SK-N-SH (cell line): ENCODE results near the gene TGFB2. TPM values are rescaled to one million over a fixed set of nuclear protein-coding genes. Genes with fewer than 3 reads are reported as not detected.

Source experiments
- CTCF ChIA-PET: fragments of 300-600, 350-600 bp; formaldehyde crosslinking; extraction: SDS; loops from one replicate; lab custom pipeline; 2021; lab: Yijun Ruan, JAX
- POLR2A ChIA-PET: fragments of 350-600 bp; sonication (Branson Sonifier 250); formaldehyde crosslinking; extraction: SDS; loops from one replicate; lab custom pipeline; 2020; ENCODE audit warnings: antibody characterized with exemption, inconsistent platforms; lab: Yijun Ruan, JAX
- DNase-seq: peaks from one replicate; pipeline ENCODE4 v3.0.0; 2012
- H2AFZ ChIP-seq: fragments of 200-600 bp; sonication (generic); 2 replicates; pipeline ENCODE4 v1.8.1; 2016; ENCODE audit warnings: antibody characterized with exemption, mild to moderate bottlenecking, low read depth
- H3F3A ChIP-seq: fragments of 200-600 bp; sonication (generic); replicated peaks from 2 replicates; pipeline ENCODE3; 2016; ENCODE audit warnings: antibody characterized with exemption, mild to moderate bottlenecking; ENCODE audit not compliant: insufficient read depth
- H3K27ac ChIP-seq, 2 experiments: fragments of 200-500 bp in 1 of 2; fragments of 200-600 bp in 1 of 2; sonication (Bioruptor generic) in 1 of 2; sonication (generic), shearing (Covaris generic) in 1 of 2; 2 replicates each; pipeline versions ENCODE4 v1.5.1 to v1.6.1; 2014 to 2016; ENCODE audit warnings: low read depth in 2 of 2, inconsistent platforms in 1 of 2, low read length in 1 of 2, mild to moderate bottlenecking in 1 of 2, mixed read lengths in 1 of 2
- H3K27me3 ChIP-seq: fragments of 200-600 bp; sonication (generic), shearing (Covaris generic); 2 replicates; pipeline ENCODE4 v1.6.1; 2016; ENCODE audit warnings: mixed run types; ENCODE audit not compliant: insufficient read depth
- H3K36me3 ChIP-seq, 2 experiments: fragments of 200-500 bp in 1 of 2; fragments of 200-600 bp in 1 of 2; sonication (Bioruptor generic) in 1 of 2; sonication (generic) in 1 of 2; replicated peaks in 1 of 2; 2 replicates each; pipeline versions ENCODE3 to v1.5.1; 2014 to 2016; ENCODE audit warnings: low read length in 1 of 2, mild to moderate bottlenecking in 1 of 2; ENCODE audit not compliant: insufficient read depth in 2 of 2, control insufficient read depth in 1 of 2
- H3K4me1 ChIP-seq, 2 experiments: fragments of 200-500 bp in 1 of 2; fragments of 200-600 bp in 1 of 2; sonication (Bioruptor generic) in 1 of 2; sonication (generic), shearing (Covaris generic) in 1 of 2; 2 replicates each; pipeline versions ENCODE4 v1.5.1 to v1.6.1; 2014 to 2016; ENCODE audit warnings: low read depth in 1 of 2, low read length in 1 of 2, mixed run types in 1 of 2; ENCODE audit not compliant: insufficient read depth in 2 of 2, control insufficient read depth in 1 of 2
- H3K4me2 ChIP-seq: fragments of 200-600 bp; sonication (generic), shearing (Covaris generic); 2 replicates; pipeline ENCODE4 v1.6.1; 2017; ENCODE audit warnings: mixed run types
- H3K4me3 ChIP-seq, 2 experiments: fragments of 200-500 bp in 1 of 2; fragments of 200-600 bp in 1 of 2; sonication (Bioruptor generic) in 1 of 2; sonication (generic), shearing (Covaris generic) in 1 of 2; 2 replicates each; pipeline versions ENCODE4 v1.5.1 to v1.8.1; 2014 to 2016; ENCODE audit warnings: low read depth in 2 of 2, inconsistent platforms in 1 of 2, low read length in 1 of 2, mild to moderate bottlenecking in 1 of 2, mixed read lengths in 1 of 2, moderate library complexity in 1 of 2
- H3K79me2 ChIP-seq: fragments of 200-600 bp; sonication (generic); 2 replicates; pipeline ENCODE4 v1.8.1; 2017; ENCODE audit warnings: mild to moderate bottlenecking; ENCODE audit not compliant: insufficient read depth
- H3K9ac ChIP-seq: fragments of 200-600 bp; sonication (generic); 2 replicates; pipeline ENCODE4 v1.6.1; 2017; ENCODE audit warnings: mixed run types
- H3K9me2 ChIP-seq: fragments of 200-600 bp; sonication (generic); 2 replicates; pipeline ENCODE4 v1.6.1; 2017; ENCODE audit warnings: mixed run types
- H3K9me3 ChIP-seq: fragments of 200-600 bp; sonication (generic); 2 replicates; pipeline ENCODE4 v1.6.1; 2017; ENCODE audit warnings: mixed run types, mild to moderate bottlenecking, moderate library complexity
- H4K20me1 ChIP-seq: fragments of 200-600 bp; sonication (generic); 2 replicates; pipeline ENCODE4 v1.6.1; 2017; ENCODE audit warnings: mild to moderate bottlenecking, mixed run types; ENCODE audit not compliant: insufficient read depth
- CTCF ChIP-seq: fragments of 200-600 bp; sonication (generic); IDR thresholded peaks from 2 replicates; pipeline ENCODE4 v1.6.1; 2017; ENCODE audit warnings: antibody characterized with exemption, mild to moderate bottlenecking, moderate library complexity
- ELF1 ChIP-seq: IDR thresholded peaks from 2 replicates; pipeline ENCODE4 v1.4.0; 2012
- EZH2phosphoT487 ChIP-seq: fragments of 200-600 bp; sonication (generic); IDR thresholded peaks from 2 replicates; pipeline ENCODE4 v1.6.1; 2017; ENCODE audit warnings: low read depth, mixed run types, mild to moderate bottlenecking, antibody characterized with exemption, moderate library complexity, borderline replicate concordance
- FOSL2 ChIP-seq: IDR thresholded peaks from 2 replicates; pipeline ENCODE4 v1.4.0; 2012; ENCODE audit warnings: low read depth, mild to moderate bottlenecking, moderate library complexity, borderline replicate concordance
- FOXJ3 ChIP-seq: sonication (generic); formaldehyde crosslinking; IDR thresholded peaks from 2 replicates; pipeline ENCODE4 v1.5.1; 2020; ENCODE audit warnings: mild to moderate bottlenecking, missing genetic modification reagents
- FOXM1 ChIP-seq: IDR thresholded peaks from 2 replicates; pipeline ENCODE4 v1.4.0; 2012; ENCODE audit warnings: low read depth, mild to moderate bottlenecking
- GABPA ChIP-seq: IDR thresholded peaks from 2 replicates; pipeline ENCODE4 v1.4.0; 2012; ENCODE audit warnings: low read depth, mild to moderate bottlenecking
- GATA2 ChIP-seq: sonication (generic); formaldehyde crosslinking; IDR thresholded peaks from 2 replicates; pipeline ENCODE4 v1.5.0; 2020; ENCODE audit warnings: mild to moderate bottlenecking, missing genetic modification reagents
- JUND ChIP-seq: IDR thresholded peaks from 2 replicates; pipeline ENCODE4 v1.4.0; 2012
- MAX ChIP-seq: IDR thresholded peaks from 2 replicates; pipeline ENCODE4 v1.4.0; 2012; ENCODE audit warnings: low read depth
- MEF2A ChIP-seq: IDR thresholded peaks from 2 replicates; pipeline ENCODE4 v1.4.0; 2012; ENCODE audit warnings: low read depth, borderline replicate concordance
- NFIC ChIP-seq: IDR thresholded peaks from 2 replicates; pipeline ENCODE4 v1.4.0; 2012; ENCODE audit warnings: borderline replicate concordance
- NRF1 ChIP-seq: IDR thresholded peaks from 2 replicates; pipeline ENCODE4 v1.6.1; 2012; ENCODE audit warnings: low read depth, mild to moderate bottlenecking, low read length
- POLR2AphosphoS5 ChIP-seq: IDR thresholded peaks from 2 replicates; pipeline ENCODE4 v1.6.1; 2012; ENCODE audit warnings: low read depth, low read length
- RAD21 ChIP-seq: IDR thresholded peaks from 2 replicates; pipeline ENCODE4 v1.6.1; 2012; ENCODE audit warnings: mild to moderate bottlenecking, low read length
- RCOR1 ChIP-seq: fragments of 150-350 bp; IDR thresholded peaks from 2 replicates; pipeline ENCODE4 v1.6.1; 2017; ENCODE audit warnings: antibody characterized with exemption, low read length
- RFX5 ChIP-seq: IDR thresholded peaks from 2 replicates; pipeline ENCODE4 v1.6.1; 2012; ENCODE audit warnings: mild to moderate bottlenecking, improper control_type of control experiment, low read length
- RXRA ChIP-seq: IDR thresholded peaks from 2 replicates; pipeline ENCODE4 v1.4.0; 2012; ENCODE audit warnings: low read depth, mild to moderate bottlenecking, borderline replicate concordance
- SIN3A ChIP-seq: IDR thresholded peaks from 2 replicates; pipeline ENCODE4 v1.6.1; 2012; ENCODE audit warnings: low read depth, mild to moderate bottlenecking, low read length, moderate library complexity, borderline replicate concordance
- SMC3 ChIP-seq: IDR thresholded peaks from 2 replicates; pipeline ENCODE4 v1.6.1; 2012; ENCODE audit warnings: low read depth, low read length, improper control_type of control experiment
- TEAD4 ChIP-seq: IDR thresholded peaks from 2 replicates; pipeline ENCODE4 v1.4.0; 2012; ENCODE audit warnings: mild to moderate bottlenecking, borderline replicate concordance; ENCODE audit not compliant: insufficient read depth
- USF1 ChIP-seq: IDR thresholded peaks from 2 replicates; pipeline ENCODE4 v1.4.0; 2012; ENCODE audit warnings: low read depth, borderline replicate concordance
- YY1 ChIP-seq: IDR thresholded peaks from 2 replicates; pipeline ENCODE4 v1.4.0; 2012; ENCODE audit warnings: low read depth, mild to moderate bottlenecking
- WGBS: methylation state at CpG from one replicate; pipeline ENCODE4 v1.1.6; 2017; ENCODE audit warnings: low lambda C conversion rate; 5-methylcytosine and 5-hydroxymethylcytosine counted together
- polyA plus RNA-seq, 3 experiments: library from polyadenylated mRNA; depleted of rRNA; stranded (reverse); fragments of >200 nt; gene quantifications; 2 replicates each; pipeline ENCODE4 v1.2.3, GENCODE V29; 2012

The TGFB2 gene
- polyA plus RNA-seq, 1 of the 3 experiments (the other 2 are of a cell fraction): 2.4 TPM

- TF ChIP-seq GABPA: no peak
- no peak for TF ChIP-seq FOXJ3 (CRISPR knock-in tag)
- TF ChIP-seq EZH2phosphoT487: no peak
- no peak for TF ChIP-seq TEAD4
- TF ChIP-seq JUND: no peak
- no peak for TF ChIP-seq MEF2A
- TF ChIP-seq SIN3A: no peak
- no peak for TF ChIP-seq FOSL2
- TF ChIP-seq NFIC: no peak
These were observed 133.2 kb downstream of the TGFB2 start (continued) for GRCh38 chr1:218478336-218478735.

- H2AFZ ChIP-seq: no peak overlapping the region
- H3K4me2 ChIP-seq: peak overlapping the region; percentile 29
- H3F3A ChIP-seq: peaks cover 33% of the 10 kb centered on the region
- TF ChIP-seq RXRA: peak; percentile 42; the same call in 1 of the 2 replicates
- TF ChIP-seq SIN3A: no peak
- no peak for TF ChIP-seq GATA2 (CRISPR knock-in tag)
- peak; percentile 6; the same call in 1 of the 2 replicates for TF ChIP-seq JUND
- TF ChIP-seq MEF2A: peak; percentile 13; the same call in 1 of the 2 replicates
- TF ChIP-seq RAD21: no peak
- no peak for TF ChIP-seq CTCF
- no peak for TF ChIP-seq ELF1
- TF ChIP-seq, all 33 proteins: peak for 3
- no peaks in the 10 kb centered on the region for H3K9me3 ChIP-seq
- WGBS: 38% methylated on average over 1 of the region's 1 CpG
- H3K79me2 ChIP-seq: no peaks in the 10 kb centered on the region
- peaks cover 20 to 30% of the 10 kb centered on the region in 2 experiments for H3K4me1 ChIP-seq
- no peak overlapping the region for H3K4me3 ChIP-seq
- ChIA-PET CTCF (interaction anchor here (1.0 kb wide), 1 partner anchor 1333 kb away, joined by 3 read pairs; no protein-coding TSS in a partner anchor), POLR2A (no interaction called here)
- no peaks in the 10 kb centered on the region for H3K36me3 ChIP-seq
- H3K9ac ChIP-seq: peak overlapping the region; percentile 63
- DNase-seq: no peak
- H3K27ac ChIP-seq: peak overlapping the region; percentile 95 to 97
- H3K27me3 ChIP-seq: no peaks in the 10 kb centered on the region
- H3K9me2 ChIP-seq: no peaks in the 10 kb centered on the region
- H4K20me1 ChIP-seq: no peaks in the 10 kb centered on the region
These were observed 134.4 kb downstream of the TGFB2 start for GRCh38 chr1:218479436-218480115.

- peak overlapping the region; percentile 63 for H3K9ac ChIP-seq
- POLR2A ChIA-PET: no interaction called here
- TF ChIP-seq FOSL2 (peak; percentile 12; the same call in 1 of the 2 replicates), EZH2phosphoT487 (no peak), FOXJ3 (CRISPR knock-in tag) (no peak), RAD21 (no peak), GATA2 (CRISPR knock-in tag) (no peak), USF1 (peak; percentile 12; the same call in 1 of the 2 replicates), POLR2AphosphoS5 (no peak), GABPA (no peak), SMC3 (no peak), RCOR1 (no peak), NFIC (peak; percentile 41; the same call in 1 of the 2 replicates), NRF1 (no peak), FOXM1 (no peak), MEF2A (no peak), YY1 (no peak), SIN3A (no peak), MAX (peak; percentile 80), RFX5 (no peak)
These were observed 135.0 kb downstream of the TGFB2 start for GRCh38 chr1:218480137-218480536.

More at GRCh38 chr1:218480137-218480536, 135.0 kb downstream of the TGFB2 start:
- no peak overlapping the region for H3K4me3 ChIP-seq
- H3K27ac ChIP-seq: peak overlapping the region; percentile 95 to 97
- peak overlapping the region; percentile 29 for H3K4me2 ChIP-seq
- H3K27me3 ChIP-seq: no peaks in the 10 kb centered on the region
- no peak for DNase-seq
- no peaks in the 10 kb centered on the region for H3K9me3 ChIP-seq
- H3K9me2 ChIP-seq: no peaks in the 10 kb centered on the region
- H4K20me1 ChIP-seq: no peaks in the 10 kb centered on the region
- CTCF ChIA-PET: no interaction called here
- peaks cover 16 to 25% of the 10 kb centered on the region in 2 experiments for H3K4me1 ChIP-seq
- no peak overlapping the region for H2AFZ ChIP-seq
- no peaks in the 10 kb centered on the region for H3K36me3 ChIP-seq
- no peaks in the 10 kb centered on the region for H3K79me2 ChIP-seq
- H3F3A ChIP-seq: peaks cover 33% of the 10 kb centered on the region
- WGBS: 36% methylated on average over 3 of the region's 3 CpGs
